B cell (primary cell): ENCODE data around the gene STAMBP.
"Not testable (repeated sequence)": the region's sequence is repeated elsewhere in the genome, so short reads cannot be mapped to it uniquely, and the experiment has no call there.

Source experiments
- CTCF ChIP-seq: fragments of 200-600 bp; IDR thresholded peaks from one replicate; pipeline ENCODE4 v1.8.0; 2022; ENCODE audit warnings: antibody characterized with exemption, mild to moderate bottlenecking
- EZH2 ChIP-seq: IDR thresholded peaks from 2 replicates; pipeline ENCODE4 v1.6.1; 2012; ENCODE audit warnings: borderline replicate concordance, low read depth, mild to moderate bottlenecking, moderate library complexity, low read length; ENCODE audit not compliant: insufficient read depth, poor library complexity, severe bottlenecking

GRCh38 chr2:73783402-73783801 lies 45.4 kb upstream of the STAMBP start:
- TF ChIP-seq CTCF, EZH2: not testable (repeated sequence)
